GM10847 (cell line): ENCODE results near the gene NCOR2.

Experiments
- POLR2A ChIP-seq: IDR thresholded peaks from 2 replicates; pipeline ENCODE4 v1.6.1; 2011; ENCODE audit not compliant: insufficient read length; ENCODE audit errors: extremely low read depth

Gene NCOR2

DNA sequence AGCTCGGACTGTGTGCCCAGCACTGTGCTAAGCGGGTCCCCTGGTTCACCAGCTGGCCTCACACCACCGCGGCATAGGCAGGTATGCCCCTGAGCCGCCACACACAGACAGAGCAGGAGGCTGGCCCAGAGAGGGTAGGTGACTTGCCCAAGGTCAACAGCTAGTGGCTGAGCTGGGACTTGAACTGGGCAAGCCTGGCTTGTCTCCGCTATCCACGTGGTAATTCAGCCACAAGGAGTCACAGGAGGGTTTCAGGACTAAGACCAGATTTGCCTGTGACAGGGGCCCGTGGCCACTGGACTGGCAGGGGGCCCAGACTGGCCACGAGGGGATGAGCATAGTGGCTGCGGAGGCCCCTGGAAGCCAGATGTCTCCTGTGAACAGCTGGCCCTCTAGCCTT is 47.7 kb downstream of the NCOR2 start:
- no peak for TF ChIP-seq POLR2A

DNA sequence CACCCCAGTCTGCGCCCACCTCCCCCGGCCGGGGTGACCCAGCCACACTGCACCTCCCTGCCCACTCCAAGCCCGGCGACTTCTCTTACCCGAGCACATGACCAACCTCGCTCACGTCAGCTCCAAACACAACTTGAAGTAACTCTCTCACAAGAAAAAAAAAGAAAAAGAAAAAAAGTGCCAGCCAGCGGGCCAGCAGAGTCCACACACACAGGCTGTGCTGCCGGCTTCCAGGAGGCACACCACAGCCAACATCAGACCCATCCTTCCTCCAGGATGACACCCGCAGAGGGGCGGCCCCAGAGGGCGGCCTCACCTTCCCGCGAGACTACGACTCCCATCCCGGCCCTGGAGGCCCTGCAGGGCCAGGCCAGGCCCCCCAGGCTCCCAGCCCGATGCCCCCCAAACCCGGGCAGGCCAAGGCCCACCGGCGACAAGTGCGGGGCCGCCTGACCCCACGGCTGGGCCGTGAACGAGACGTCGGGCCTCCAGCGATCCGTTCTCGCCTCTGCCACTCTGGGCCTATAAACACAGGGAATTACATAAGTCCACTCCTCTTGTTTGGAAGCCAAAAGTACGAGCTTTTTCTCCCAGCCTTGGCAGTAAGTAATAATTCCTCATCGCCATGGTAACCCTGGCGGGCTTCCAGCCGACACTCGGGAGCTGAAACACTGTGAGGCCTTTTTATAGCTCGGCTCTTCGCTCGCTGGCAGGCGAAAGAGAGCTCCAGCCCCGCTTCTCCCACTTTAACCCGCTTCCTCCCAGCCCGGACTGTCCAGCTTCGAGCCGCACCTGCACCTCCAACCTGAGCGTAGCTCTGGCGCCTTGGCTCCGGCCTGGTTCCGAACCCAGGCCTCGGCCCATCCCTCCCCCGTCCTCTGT is 49.1 kb downstream of the NCOR2 start:
- TF ChIP-seq POLR2A, result no peak
